Keratinocyte (primary cell): ENCODE results near the gene DNAJB8.

ENCODE experiments used
- EZH2 ChIP-seq: IDR thresholded peaks from one replicate; pipeline ENCODE4 v1.6.1; 2012; ENCODE audit warnings: inconsistent platforms, mild to moderate bottlenecking, low read length, moderate library complexity
- TF ChIP-seq, protein P1 (sequence below), 3 experiments: IDR thresholded peaks in 1 of 3; conservative IDR thresholded peaks in 1 of 3; optimal IDR thresholded peaks in 1 of 3; 2 replicates in 2 of 3; 3 replicates in 1 of 3; pipeline versions ENCODE3 to v1.5.1; 2011; ENCODE audit warnings: low read length in 3 of 3, mild to moderate bottlenecking in 3 of 3, moderate library complexity in 2 of 3, control low read depth in 1 of 3, inconsistent platforms in 1 of 3; ENCODE audit not compliant: insufficient read depth in 2 of 3; ENCODE audit errors: extremely low read depth in 1 of 3

DNA sequence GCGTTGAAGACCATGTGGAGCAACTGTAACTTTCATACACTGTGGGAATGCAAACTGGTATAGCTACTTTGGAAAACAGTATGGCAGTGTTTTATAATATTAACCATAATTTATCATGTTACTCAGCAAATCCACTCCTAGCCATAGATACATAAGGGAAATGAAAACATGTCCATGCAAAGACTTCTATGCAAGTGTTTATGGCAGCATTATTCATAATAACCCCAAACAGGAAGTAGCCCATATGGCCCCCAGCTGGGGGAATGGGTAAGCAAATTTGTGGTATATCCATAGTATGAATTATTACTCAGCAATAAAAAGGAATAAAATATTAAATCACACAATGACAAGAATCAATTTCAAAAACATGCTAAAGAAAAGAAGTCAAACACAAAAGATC, 49.3 kb upstream of the DNAJB8 start:
- TF ChIP-seq, protein P1, sequence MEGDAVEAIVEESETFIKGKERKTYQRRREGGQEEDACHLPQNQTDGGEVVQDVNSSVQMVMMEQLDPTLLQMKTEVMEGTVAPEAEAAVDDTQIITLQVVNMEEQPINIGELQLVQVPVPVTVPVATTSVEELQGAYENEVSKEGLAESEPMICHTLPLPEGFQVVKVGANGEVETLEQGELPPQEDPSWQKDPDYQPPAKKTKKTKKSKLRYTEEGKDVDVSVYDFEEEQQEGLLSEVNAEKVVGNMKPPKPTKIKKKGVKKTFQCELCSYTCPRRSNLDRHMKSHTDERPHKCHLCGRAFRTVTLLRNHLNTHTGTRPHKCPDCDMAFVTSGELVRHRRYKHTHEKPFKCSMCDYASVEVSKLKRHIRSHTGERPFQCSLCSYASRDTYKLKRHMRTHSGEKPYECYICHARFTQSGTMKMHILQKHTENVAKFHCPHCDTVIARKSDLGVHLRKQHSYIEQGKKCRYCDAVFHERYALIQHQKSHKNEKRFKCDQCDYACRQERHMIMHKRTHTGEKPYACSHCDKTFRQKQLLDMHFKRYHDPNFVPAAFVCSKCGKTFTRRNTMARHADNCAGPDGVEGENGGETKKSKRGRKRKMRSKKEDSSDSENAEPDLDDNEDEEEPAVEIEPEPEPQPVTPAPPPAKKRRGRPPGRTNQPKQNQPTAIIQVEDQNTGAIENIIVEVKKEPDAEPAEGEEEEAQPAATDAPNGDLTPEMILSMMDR (optimal IDR thresholded peaks at IDR 0.05 in 1 of 3, IDR thresholded peaks at IDR 0.05 in 1 of 3, conservative IDR thresholded peaks at IDR 0.05 in 1 of 3; ENCODE audit: extremely low read depth in 1 of 3, insufficient read depth in 2 of 3, low read length in 3 of 3), result no peak
- no peak for TF ChIP-seq EZH2
